ENCODE data around the gene RANGAP1. TPM values are rescaled to one million over a fixed set of nuclear protein-coding genes. Genes with fewer than 3 reads are reported as not detected.

RANGAP1 gene
- total RNA-seq, 1 donor from 2014 or later = 43.8 TPM

DNA sequence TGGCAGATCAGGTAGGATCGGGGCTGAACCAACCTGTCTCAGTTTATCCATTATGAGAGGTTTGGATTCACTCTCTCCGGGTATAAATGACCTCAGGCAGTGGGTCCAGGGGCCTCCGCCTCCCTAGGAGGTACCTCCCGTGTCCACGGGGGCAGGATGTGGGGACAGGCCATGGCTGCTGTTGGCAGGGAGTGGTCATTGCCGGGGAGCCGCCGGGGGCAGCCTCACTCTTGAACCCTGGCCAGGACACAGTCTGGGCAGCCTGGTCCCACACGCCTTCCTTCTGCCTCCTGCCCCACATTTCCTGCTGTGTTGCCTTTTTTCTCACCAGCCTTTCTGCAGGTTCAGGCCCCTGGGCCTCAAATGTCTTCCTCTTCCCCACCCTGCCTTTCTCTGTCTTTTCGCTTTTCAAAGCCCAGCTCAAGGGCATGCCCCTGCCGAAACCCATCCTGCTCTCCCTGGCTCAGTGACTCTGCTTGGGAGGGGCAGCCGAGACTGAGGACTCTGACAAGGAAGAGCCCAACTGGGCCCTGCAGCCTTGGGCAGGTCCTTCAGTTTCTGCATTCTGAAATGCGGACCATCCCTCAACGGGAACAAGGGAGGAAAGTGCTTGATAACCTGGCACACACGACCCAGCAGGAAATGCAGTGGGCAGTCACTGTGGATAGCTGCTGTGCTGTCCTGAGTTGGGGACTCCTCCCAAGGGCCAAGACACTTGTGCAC lies 46.4 kb upstream of the RANGAP1 start:
- no peaks in the 10 kb centered on the region for H3K4me1 ChIP-seq
- peaks cover 89% of the 10 kb centered on the region for H3K36me3 ChIP-seq
- TF ChIP-seq, protein P1, sequence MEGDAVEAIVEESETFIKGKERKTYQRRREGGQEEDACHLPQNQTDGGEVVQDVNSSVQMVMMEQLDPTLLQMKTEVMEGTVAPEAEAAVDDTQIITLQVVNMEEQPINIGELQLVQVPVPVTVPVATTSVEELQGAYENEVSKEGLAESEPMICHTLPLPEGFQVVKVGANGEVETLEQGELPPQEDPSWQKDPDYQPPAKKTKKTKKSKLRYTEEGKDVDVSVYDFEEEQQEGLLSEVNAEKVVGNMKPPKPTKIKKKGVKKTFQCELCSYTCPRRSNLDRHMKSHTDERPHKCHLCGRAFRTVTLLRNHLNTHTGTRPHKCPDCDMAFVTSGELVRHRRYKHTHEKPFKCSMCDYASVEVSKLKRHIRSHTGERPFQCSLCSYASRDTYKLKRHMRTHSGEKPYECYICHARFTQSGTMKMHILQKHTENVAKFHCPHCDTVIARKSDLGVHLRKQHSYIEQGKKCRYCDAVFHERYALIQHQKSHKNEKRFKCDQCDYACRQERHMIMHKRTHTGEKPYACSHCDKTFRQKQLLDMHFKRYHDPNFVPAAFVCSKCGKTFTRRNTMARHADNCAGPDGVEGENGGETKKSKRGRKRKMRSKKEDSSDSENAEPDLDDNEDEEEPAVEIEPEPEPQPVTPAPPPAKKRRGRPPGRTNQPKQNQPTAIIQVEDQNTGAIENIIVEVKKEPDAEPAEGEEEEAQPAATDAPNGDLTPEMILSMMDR (IDR thresholded peaks at IDR 0.05) = no peak
- H3K27ac ChIP-seq = no peak overlapping the region
- no peak for DNase-seq
- ATAC-seq = no peak
- no peaks in the 10 kb centered on the region for H3K9me3 ChIP-seq
- no peak overlapping the region for H3K4me3 ChIP-seq
- H3K27me3 ChIP-seq (ENCODE audit: low read depth) = no peaks in the 10 kb centered on the region
- intact Hi-C loops (cut with DNase I) = no loop called here

DNA sequence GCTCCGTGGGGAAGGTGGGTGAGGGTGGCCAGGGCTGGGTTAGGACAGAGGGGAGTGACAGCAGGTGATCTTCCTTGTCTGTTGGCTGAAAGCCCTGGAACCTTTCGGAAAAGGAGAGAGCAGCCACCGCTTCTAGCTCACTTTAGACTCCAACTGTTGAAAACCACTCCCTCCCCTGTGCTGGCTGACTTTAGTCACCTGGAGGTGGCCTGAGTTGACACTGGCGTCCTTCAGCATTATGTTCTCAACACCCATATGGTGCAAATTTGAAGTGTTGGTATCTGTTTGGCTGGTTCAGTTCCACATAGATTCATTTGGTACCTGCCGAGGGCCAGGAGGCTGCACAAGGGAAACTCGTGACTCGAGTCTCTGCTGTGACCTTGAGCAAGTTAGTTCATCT lies 44.2 kb upstream of the RANGAP1 start:
- H3K36me3 ChIP-seq = peaks cover 96% of the 10 kb centered on the region
- H3K9me3 ChIP-seq = no peaks in the 10 kb centered on the region
- H3K27me3 ChIP-seq (ENCODE audit: low read depth) = no peaks in the 10 kb centered on the region
- TF ChIP-seq, protein P1 (IDR thresholded peaks at IDR 0.05) = no peak
- H3K27ac ChIP-seq = no peak overlapping the region
- no peaks in the 10 kb centered on the region for H3K4me1 ChIP-seq
- H3K4me3 ChIP-seq = no peak overlapping the region
- ATAC-seq (no peak), DNase-seq (no peak)
- intact Hi-C loops (cut with DNase I) = no loop called here

DNA sequence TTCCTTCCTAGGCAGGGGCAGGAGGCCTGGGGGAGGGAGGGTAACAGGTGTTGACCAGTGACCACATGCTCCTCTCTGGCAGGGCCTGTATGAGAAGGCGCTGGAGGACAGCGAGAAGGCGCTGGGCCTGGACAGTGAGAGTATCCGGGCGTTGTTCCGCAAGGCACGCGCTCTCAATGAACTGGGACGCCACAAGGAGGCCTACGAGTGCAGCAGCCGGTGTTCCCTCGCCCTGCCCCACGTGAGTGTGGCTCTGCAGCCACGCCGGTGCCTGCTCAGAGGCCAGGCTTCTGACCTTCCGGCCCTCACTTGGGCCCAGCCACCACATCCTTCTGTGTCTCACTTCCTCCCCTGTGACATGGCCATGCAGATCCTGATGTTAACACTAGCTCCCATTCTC lies 41.1 kb upstream of the RANGAP1 start:
- TF ChIP-seq, protein P1 (IDR thresholded peaks at IDR 0.05) = no peak
- Histone ChIP-seq H3K27me3 (ENCODE audit: low read depth) (no peaks in the 10 kb centered on the region), H3K4me1 (no peaks in the 10 kb centered on the region), H3K27ac (no peak overlapping the region), H3K4me3 (no peak overlapping the region), H3K9me3 (no peaks in the 10 kb centered on the region), H3K36me3 (peaks cover 91% of the 10 kb centered on the region)
- ATAC-seq (no peak), DNase-seq (no peak)
- intact Hi-C loops (cut with DNase I) = no loop called here

DNA sequence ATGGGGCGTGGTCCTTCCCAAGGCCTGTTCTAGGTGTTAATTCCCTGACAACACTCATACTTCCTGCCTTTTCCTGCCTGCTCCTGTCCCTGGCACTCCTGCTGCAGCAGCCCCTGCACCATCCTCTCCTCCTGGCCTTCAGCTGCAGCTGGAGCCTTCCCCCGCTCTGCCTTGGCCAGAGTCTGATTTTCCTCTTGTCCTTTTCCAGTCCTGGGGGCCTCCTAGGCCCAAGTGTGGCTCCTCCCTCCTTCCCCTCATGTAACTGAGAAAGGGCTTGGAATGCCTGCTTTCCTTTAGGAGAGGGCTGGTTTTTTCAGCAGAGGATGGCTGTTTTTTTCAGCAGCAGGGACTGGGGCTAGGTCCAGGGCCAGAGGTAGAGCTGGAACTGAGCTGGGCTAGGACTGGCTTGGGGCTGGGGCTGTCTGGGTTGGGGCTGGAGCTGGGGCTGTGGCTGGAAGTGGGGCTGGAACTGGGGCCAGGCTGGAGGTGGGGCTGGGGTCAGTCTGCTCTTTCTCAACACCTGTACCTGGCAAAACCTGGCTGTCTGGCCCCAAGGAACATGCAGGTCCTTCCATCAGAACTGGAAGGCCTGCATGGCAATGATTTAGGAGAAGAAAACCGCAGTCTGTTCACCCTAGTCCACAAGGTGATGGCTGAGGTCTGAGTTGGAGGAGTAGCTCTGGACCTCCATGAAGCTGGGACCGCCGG lies 39.0 kb upstream of the RANGAP1 start:
- Histone ChIP-seq H3K27ac (no peak overlapping the region), H3K9me3 (no peaks in the 10 kb centered on the region), H3K36me3 (peaks cover 85% of the 10 kb centered on the region), H3K4me3 (no peak overlapping the region), H3K27me3 (ENCODE audit: low read depth) (no peaks in the 10 kb centered on the region), H3K4me1 (no peaks in the 10 kb centered on the region)
- no peak for DNase-seq
- intact Hi-C loops (cut with DNase I) = no loop called here
- no peak for ATAC-seq
- TF ChIP-seq, protein P1 (IDR thresholded peaks at IDR 0.05) = no peak

DNA sequence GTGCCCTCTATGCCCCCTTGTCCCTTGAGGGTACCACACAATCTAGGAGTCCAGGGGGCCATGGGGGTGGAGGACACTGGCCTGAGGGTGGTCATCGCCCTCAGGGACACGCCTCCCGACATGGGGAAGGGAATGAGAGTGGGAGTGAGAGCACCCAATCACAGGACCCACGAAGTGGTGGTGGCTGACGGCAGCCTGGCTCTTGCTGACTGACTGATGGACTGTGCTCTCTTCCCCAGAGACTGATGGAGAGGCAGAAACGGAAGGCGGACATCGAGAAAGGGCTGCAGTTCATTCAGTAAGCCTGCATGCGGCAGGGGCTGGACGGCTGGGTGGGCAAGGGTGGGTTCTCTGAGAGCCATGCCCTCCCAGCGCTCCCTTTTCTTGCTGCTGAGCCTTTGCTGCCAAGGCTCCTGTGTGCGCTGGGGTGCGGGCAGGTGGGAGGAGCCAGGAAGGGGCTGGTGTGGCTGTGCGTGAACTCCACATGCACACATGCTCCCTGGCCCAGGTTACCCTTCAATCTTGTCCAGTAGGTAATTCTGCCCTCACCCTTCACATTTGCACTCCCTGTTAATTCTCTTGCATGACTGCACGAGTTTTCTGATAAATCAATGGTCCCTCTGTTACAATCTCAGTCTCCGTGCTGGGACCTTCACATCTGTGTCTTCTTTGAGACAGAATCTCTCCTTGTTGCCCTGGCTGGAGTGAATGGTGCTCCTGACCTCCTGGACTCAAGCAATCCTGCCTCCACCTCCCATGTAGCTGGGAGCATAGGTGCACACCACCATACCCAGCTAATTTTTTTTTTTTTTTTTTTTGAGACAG lies 34.6 kb upstream of the RANGAP1 start:
- DNase-seq (no peak), ATAC-seq (no peak)
- Histone ChIP-seq H3K27ac (no peak overlapping the region), H3K4me1 (no peaks in the 10 kb centered on the region), H3K9me3 (no peaks in the 10 kb centered on the region), H3K36me3 (peaks cover 44% of the 10 kb centered on the region), H3K27me3 (ENCODE audit: low read depth) (no peaks in the 10 kb centered on the region), H3K4me3 (no peak overlapping the region)
- TF ChIP-seq, protein P1 (IDR thresholded peaks at IDR 0.05) = no peak
- intact Hi-C loops (cut with DNase I) = no loop called here

Measured in lower lobe of right lung (tissue), 2 donors.